ENCODE results near the gene RERGL. TPM values are rescaled to one million over a fixed set of nuclear protein-coding genes. Genes with fewer than 3 reads are reported as not detected.
"Not testable (repeated sequence)": the region's sequence is repeated elsewhere in the genome, so short reads cannot be mapped to it uniquely, and the experiment has no call there.

The RERGL gene
- total RNA-seq, result not detected in 2 replicates

- intact Hi-C loops (cut with micrococcal nuclease), result no loop called here
These were observed at the start of gene RERGL for GRCh38 chr12:18090093-18090492. Gene RERGL (minus strand): TSS chr12:18090193. CDS start chr12:18090140, 53 bp downstream.

- intact Hi-C loops (cut with micrococcal nuclease), result no loop called here
These were observed 49.3 kb upstream of the RERGL start for GRCh38 chr12:18139254-18139653.

- intact Hi-C loops (cut with micrococcal nuclease), result no loop called here
These were observed 45.5 kb upstream of the RERGL start for GRCh38 chr12:18135509-18135908.

- intact Hi-C loops (cut with micrococcal nuclease), result no loop called here
These were observed 45.1 kb upstream of the RERGL start for GRCh38 chr12:18135086-18135485.

GRCh38 chr12:18130851-18131250, 40.9 kb upstream of the RERGL start:
- intact Hi-C loops (cut with micrococcal nuclease), result no loop called here

GRCh38 chr12:18123707-18124106, 33.7 kb upstream of the RERGL start:
- intact Hi-C loops (cut with micrococcal nuclease), result no loop called here

- intact Hi-C loops (cut with micrococcal nuclease), result no loop called here
These were observed 30.9 kb upstream of the RERGL start for GRCh38 chr12:18120899-18121298.

GRCh38 chr12:18108611-18109010, 18.6 kb upstream of the RERGL start:
- intact Hi-C loops (cut with micrococcal nuclease), result no loop called here

- intact Hi-C loops (cut with micrococcal nuclease), result no loop called here
These were observed 13.6 kb upstream of the RERGL start for GRCh38 chr12:18103624-18104023.

GRCh38 chr12:18101043-18101442, 11.1 kb upstream of the RERGL start:
- intact Hi-C loops (cut with micrococcal nuclease), result no loop called here

GRCh38 chr12:18084080-18084479, 5.9 kb downstream of the RERGL start:
- intact Hi-C loops (cut with micrococcal nuclease), result no loop called here

GRCh38 chr12:18079541-18080246, 10.3 kb downstream of the RERGL start:
- intact Hi-C loops (cut with micrococcal nuclease), result no loop called here

GRCh38 chr12:18074001-18074400, 16.0 kb downstream of the RERGL start:
- intact Hi-C loops (cut with micrococcal nuclease), result no loop called here

- intact Hi-C loops (cut with micrococcal nuclease), result no loop called here
These were observed 17.3 kb downstream of the RERGL start for GRCh38 chr12:18072723-18073122.

- intact Hi-C loops (cut with micrococcal nuclease), result no loop called here
These were observed 18.7 kb downstream of the RERGL start for GRCh38 chr12:18071336-18071735.

- intact Hi-C loops (cut with micrococcal nuclease), result no loop called here
These were observed 21.6 kb downstream of the RERGL start for GRCh38 chr12:18068355-18068754.

- intact Hi-C loops (cut with micrococcal nuclease), result no loop called here
These were observed 23.3 kb downstream of the RERGL start for GRCh38 chr12:18066666-18067065.

- intact Hi-C loops (cut with micrococcal nuclease), result not testable (repeated sequence)
These were observed 27.1 kb downstream of the RERGL start for GRCh38 chr12:18062867-18063266.

- intact Hi-C loops (cut with micrococcal nuclease), result no loop called here
These were observed 32.9 kb downstream of the RERGL start for GRCh38 chr12:18057051-18057450.

GRCh38 chr12:18054925-18055619, 34.9 kb downstream of the RERGL start:
- intact Hi-C loops (cut with micrococcal nuclease), result no loop called here

- intact Hi-C loops (cut with micrococcal nuclease), result no loop called here
These were observed 44.5 kb downstream of the RERGL start for GRCh38 chr12:18045446-18045992.

- intact Hi-C loops (cut with micrococcal nuclease), result not testable (repeated sequence)
These were observed 49.8 kb downstream of the RERGL start for GRCh38 chr12:18040060-18040742.

Data from T-helper 1 cell treated with Interleukin-12 subunit alpha and Interleukin-12 subunit beta and Interleukin-4 antibody, amounts not matched to agents 30 ng/mL and 1 ng/mL, for 36 hours (primary cell).